ENCODE data around the gene ERO1A.

ERO1A gene

DNA sequence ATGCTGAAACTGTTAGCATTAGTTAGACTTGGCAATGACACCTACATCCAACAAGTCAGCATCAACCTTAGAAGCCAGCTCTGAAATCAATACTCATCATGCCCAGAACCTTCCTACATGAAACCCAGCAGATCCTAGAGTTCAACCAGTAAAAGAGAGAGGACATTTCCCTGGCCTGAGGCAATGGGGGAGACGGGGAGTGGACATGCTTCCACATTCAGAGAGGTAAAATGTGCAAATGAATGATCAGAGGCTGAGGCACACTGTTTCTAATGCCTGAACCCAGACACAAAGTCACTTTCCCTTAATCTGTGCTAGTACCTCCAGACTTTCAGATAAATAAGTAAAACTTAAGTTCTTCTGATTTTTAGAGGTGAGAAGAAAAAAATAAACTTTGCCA, 34.5 kb downstream of the ERO1A start:
- ChIA-PET CTCF (interaction anchor here (1.1 to 1.3 kb wide), 2 partner anchors 13 to 75 kb away, joined by 3 read pairs; no protein-coding TSS in a partner anchor), POLR2A (no interaction called here)
- TF ChIP-seq, protein P1, sequence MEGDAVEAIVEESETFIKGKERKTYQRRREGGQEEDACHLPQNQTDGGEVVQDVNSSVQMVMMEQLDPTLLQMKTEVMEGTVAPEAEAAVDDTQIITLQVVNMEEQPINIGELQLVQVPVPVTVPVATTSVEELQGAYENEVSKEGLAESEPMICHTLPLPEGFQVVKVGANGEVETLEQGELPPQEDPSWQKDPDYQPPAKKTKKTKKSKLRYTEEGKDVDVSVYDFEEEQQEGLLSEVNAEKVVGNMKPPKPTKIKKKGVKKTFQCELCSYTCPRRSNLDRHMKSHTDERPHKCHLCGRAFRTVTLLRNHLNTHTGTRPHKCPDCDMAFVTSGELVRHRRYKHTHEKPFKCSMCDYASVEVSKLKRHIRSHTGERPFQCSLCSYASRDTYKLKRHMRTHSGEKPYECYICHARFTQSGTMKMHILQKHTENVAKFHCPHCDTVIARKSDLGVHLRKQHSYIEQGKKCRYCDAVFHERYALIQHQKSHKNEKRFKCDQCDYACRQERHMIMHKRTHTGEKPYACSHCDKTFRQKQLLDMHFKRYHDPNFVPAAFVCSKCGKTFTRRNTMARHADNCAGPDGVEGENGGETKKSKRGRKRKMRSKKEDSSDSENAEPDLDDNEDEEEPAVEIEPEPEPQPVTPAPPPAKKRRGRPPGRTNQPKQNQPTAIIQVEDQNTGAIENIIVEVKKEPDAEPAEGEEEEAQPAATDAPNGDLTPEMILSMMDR (IDR thresholded peaks at IDR 0.05; ENCODE audit: control extremely low read depth, extremely low read depth, low read depth, missing control alignments): no peak
- no peak for DNase-seq (ENCODE audit: extremely low spot score)

DNA sequence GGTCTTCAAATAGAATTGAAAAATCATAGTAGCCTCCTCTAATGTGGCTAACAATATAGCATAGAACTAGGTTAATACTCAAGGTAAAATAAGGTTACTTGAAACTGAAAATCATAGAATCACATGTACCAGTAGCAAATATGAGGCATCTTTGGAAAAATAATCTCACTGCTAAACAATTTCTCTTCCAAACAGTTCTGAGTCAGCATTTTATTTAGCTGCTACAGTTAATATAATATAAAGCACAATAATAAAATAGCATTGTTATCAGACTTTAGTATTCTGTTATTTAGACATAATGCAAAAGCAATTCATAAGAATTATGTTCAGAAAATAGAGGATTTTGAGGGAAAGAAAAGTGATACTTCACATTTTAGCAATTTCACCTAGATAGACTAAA, 35.0 kb downstream of the ERO1A start:
- ChIA-PET POLR2A (no interaction called here), CTCF (interaction anchor here (1.3 kb wide), 1 partner anchor 14 kb away, joined by 3 read pairs; no protein-coding TSS in a partner anchor)
- TF ChIP-seq, protein P1 (IDR thresholded peaks at IDR 0.05; ENCODE audit: control extremely low read depth, extremely low read depth, low read depth, missing control alignments): no peak
- DNase-seq (ENCODE audit: extremely low spot score): no peak

DNA sequence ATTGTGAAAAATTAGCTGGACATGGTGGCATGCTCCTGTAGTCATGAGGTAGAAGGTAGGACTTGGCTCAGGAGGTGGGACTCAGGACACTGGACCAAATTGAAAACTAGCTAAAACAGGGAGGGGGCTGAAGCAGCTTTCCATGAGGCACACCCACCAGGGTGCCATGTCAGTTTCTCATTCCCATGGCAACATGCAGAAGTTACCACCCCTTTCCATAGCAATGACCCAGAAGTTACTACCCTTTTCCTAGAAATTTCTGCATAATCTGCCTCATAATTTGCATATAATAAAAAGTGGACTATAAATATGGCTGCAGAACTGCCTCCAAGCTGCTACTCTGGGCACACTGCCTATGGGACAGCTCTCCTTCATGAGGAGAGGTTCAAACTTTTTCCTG, 38.5 kb downstream of the ERO1A start:
- POLR2A ChIA-PET: interaction anchor here (0.7 kb wide), 1 partner anchor 1909 kb away, joined by 3 read pairs; no protein-coding TSS in a partner anchor
- TF ChIP-seq, protein P1 (IDR thresholded peaks at IDR 0.05; ENCODE audit: control extremely low read depth, extremely low read depth, low read depth, missing control alignments): no peak
- DNase-seq (ENCODE audit: extremely low spot score): no peak
- CTCF ChIA-PET: interaction anchor here (1.4 kb wide), 1 partner anchor 9 kb away, joined by 5 read pairs; no protein-coding TSS in a partner anchor

DNA sequence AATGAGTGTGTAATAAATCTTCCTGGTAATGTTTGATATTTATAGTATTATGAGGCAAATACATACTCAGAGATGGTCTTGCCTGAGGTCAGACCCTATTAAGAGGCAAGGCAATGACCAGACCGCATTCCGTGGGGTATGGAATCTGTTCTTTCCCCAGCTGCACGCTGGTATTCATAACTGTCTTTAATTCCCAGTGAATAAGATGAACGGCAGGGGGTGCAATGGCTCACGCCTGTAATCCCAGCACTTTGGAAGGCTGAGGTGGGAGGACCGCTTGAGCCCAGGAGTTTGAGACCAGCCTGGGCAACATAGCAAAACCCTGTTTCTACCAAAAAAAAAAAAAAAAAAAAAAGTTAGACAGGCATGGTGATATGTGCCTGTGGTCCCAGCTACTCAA, 44.6 kb downstream of the ERO1A start:
- CTCF ChIA-PET: no interaction called here
- DNase-seq (ENCODE audit: extremely low spot score): no peak
- TF ChIP-seq, protein P1 (IDR thresholded peaks at IDR 0.05; ENCODE audit: control extremely low read depth, extremely low read depth, low read depth, missing control alignments): no peak
- POLR2A ChIA-PET: no interaction called here

DNA sequence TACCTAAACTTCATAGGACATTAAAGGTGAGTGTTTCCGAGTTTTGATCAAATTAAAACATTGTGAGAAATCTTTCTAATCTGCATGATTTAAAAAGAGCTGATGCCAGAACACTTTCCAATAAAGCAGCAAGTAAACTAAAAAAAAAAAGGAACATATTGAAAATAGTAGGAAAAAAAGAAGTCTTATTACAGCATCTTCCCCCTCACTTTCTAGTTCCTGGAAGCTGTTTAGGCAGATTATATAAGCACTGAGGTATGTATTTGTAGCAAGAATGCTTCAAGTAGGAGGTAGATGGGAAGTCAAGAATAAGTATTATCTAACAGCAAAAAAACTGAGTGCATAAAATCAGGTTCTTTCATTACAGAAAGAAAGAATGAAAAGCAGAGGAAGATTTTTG, 45.8 kb downstream of the ERO1A start:
- CTCF ChIA-PET: no interaction called here
- no peak for DNase-seq (ENCODE audit: extremely low spot score)

DNA sequence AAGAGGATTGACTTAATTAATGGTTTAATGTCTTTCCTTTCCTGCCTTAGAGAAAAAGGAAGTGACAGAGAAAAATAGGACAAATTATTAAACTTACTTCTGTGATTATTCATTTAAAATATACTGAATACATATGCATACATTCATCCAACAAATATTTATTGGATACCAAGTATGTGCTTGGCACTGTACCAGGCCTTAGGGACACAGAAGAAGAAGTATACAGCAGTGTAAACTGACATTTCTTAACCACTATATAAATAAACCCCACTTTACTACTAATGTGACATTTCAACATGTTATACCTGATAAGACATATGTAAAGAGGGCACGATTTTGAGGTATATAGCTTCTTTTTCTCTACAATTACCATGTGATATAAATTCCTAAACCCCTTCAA, 53.6 kb downstream of the ERO1A start:
- POLR2A ChIA-PET: no interaction called here
- no peak for DNase-seq (ENCODE audit: extremely low spot score)
- TF ChIP-seq, protein P1 (IDR thresholded peaks at IDR 0.05; ENCODE audit: control extremely low read depth, extremely low read depth, low read depth, missing control alignments): no peak
- CTCF ChIA-PET: no interaction called here

More for the DNA sequence above, 45.8 kb downstream of the ERO1A start:
- POLR2A ChIA-PET: no interaction called here
- TF ChIP-seq, protein P1 (IDR thresholded peaks at IDR 0.05; ENCODE audit: control extremely low read depth, extremely low read depth, low read depth, missing control alignments): no peak

DNA sequence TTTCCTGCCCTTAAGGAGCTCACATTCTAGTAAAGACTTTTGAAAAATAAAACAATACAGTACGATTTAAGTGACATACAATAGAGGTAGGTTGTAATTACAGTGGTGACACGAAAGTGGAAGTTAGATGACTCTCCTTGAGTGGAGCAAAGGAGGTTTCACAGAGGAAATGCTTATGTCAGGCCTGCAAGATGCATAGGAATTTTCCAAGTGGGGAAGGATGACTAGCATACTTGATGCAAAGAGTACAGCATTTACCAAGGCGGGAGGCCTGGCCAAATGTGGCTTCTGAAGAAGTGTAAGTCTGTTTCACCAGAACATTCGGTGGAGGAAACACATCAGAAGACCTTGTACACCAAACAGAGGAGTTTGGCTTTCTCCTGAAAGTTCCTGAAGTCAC, 55.2 kb downstream of the ERO1A start:
- TF ChIP-seq, protein P1 (IDR thresholded peaks at IDR 0.05; ENCODE audit: control extremely low read depth, extremely low read depth, low read depth, missing control alignments): no peak
- CTCF ChIA-PET: no interaction called here
- DNase-seq (ENCODE audit: extremely low spot score): no peak
- POLR2A ChIA-PET: no interaction called here
